ENCODE data around the gene MEI4. TPM values are rescaled to one million over a fixed set of nuclear protein-coding genes. Genes with fewer than 3 reads are reported as not detected.

MEI4 gene
- total RNA-seq, 1 donor from 2014 or later, result not detected

DNA sequence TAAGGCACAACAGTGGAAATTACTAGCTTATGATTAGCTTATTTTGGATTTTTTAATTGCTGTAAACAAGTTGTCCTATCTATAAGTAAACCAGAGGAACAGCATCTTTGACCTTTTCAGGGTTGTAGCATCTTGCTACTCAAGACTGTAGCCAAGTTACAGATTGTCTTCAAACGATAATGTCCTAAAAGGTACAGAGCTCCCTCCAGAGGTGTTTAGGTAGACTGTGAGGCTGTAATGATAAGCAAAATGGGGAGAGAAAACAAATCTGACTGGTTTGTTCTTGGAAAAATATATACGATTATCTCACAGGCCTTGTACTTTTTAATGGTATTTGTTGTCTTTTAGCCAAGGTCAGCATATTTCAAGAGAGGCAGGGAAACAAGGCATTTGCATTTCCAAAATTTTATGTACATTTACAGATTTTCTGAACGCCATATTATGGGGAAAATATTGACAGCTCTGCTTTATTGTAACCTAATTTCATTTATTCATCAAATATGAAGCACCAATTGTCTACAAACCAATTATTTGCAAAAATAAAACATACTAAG, 273.4 kb downstream of the MEI4 start:
- ChIA-PET POLR2A (no interaction called here), CTCF (no interaction called here)
- TF ChIP-seq, protein P1, sequence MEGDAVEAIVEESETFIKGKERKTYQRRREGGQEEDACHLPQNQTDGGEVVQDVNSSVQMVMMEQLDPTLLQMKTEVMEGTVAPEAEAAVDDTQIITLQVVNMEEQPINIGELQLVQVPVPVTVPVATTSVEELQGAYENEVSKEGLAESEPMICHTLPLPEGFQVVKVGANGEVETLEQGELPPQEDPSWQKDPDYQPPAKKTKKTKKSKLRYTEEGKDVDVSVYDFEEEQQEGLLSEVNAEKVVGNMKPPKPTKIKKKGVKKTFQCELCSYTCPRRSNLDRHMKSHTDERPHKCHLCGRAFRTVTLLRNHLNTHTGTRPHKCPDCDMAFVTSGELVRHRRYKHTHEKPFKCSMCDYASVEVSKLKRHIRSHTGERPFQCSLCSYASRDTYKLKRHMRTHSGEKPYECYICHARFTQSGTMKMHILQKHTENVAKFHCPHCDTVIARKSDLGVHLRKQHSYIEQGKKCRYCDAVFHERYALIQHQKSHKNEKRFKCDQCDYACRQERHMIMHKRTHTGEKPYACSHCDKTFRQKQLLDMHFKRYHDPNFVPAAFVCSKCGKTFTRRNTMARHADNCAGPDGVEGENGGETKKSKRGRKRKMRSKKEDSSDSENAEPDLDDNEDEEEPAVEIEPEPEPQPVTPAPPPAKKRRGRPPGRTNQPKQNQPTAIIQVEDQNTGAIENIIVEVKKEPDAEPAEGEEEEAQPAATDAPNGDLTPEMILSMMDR (IDR thresholded peaks at IDR 0.05), result no peak
- Mint-ChIP-seq H3K4me3 (no peak overlapping the region), H3K27me3 (no peaks in the 10 kb centered on the region), H3K4me1 (no peaks in the 10 kb centered on the region), H3K27ac (no peak overlapping the region), H3K36me3 (ENCODE audit: low read depth) (no peaks in the 10 kb centered on the region), H3K9me3 (no peaks in the 10 kb centered on the region)
- ATAC-seq (ENCODE audit: low read depth) (no peak), DNase-seq (no peak)
- intact Hi-C loops (cut with micrococcal nuclease), result no loop called here

DNA sequence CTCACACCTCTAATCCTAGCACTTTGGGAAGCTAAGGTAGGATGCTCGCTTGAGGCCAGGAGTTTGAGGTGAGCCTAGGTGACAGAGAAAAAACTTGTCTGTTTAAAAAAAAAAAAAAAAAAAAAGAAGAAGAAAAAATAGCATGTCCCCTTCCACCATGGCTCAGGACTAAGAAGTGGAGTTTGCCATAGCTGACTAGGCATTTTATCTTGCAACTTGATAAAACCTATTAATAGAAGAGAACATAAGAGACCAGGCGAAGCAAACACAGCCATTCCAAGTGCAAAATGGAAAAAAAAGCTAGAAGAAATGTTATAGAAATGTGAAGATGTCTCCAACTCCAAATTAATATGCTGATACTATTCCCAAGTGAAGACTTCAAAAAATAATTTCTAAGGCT, 277.5 kb downstream of the MEI4 start:
- POLR2A ChIA-PET, result no interaction called here
- TF ChIP-seq, protein P1 (IDR thresholded peaks at IDR 0.05), result no peak
- Mint-ChIP-seq H3K27me3 (no peaks in the 10 kb centered on the region), H3K4me3 (no peak overlapping the region), H3K36me3 (ENCODE audit: low read depth) (no peaks in the 10 kb centered on the region), H3K4me1 (no peaks in the 10 kb centered on the region), H3K9me3 (peaks cover 4% of the 10 kb centered on the region), H3K27ac (no peak overlapping the region)
- ATAC-seq (ENCODE audit: low read depth) (no peak), DNase-seq (no peak)
- CTCF ChIA-PET, result no interaction called here
- intact Hi-C loops (cut with micrococcal nuclease), result no loop called here

GRCh38 chr6:77930952-77931351, 278.1 kb downstream of the MEI4 start:
- DNase-seq (no peak), ATAC-seq (ENCODE audit: low read depth) (no peak)
- H3K27ac Mint-ChIP-seq, result no peak overlapping the region
- TF ChIP-seq, protein P1 (IDR thresholded peaks at IDR 0.05), result no peak
- POLR2A ChIA-PET, result no interaction called here
- no peaks in the 10 kb centered on the region for H3K27me3 Mint-ChIP-seq
- H3K9me3 Mint-ChIP-seq, result peaks cover 4% of the 10 kb centered on the region
- CTCF ChIA-PET, result no interaction called here
- no peaks in the 10 kb centered on the region for H3K36me3 Mint-ChIP-seq (ENCODE audit: low read depth)
- intact Hi-C loops (cut with micrococcal nuclease), result no loop called here
- no peak overlapping the region for H3K4me3 Mint-ChIP-seq
- no peaks in the 10 kb centered on the region for H3K4me1 Mint-ChIP-seq

- H3K27me3 Mint-ChIP-seq, result no peaks in the 10 kb centered on the region
- peaks cover 13% of the 10 kb centered on the region for H3K9me3 Mint-ChIP-seq
- no peaks in the 10 kb centered on the region for H3K4me1 Mint-ChIP-seq
- intact Hi-C loops (cut with micrococcal nuclease), result no loop called here
- H3K36me3 Mint-ChIP-seq (ENCODE audit: low read depth), result no peaks in the 10 kb centered on the region
- POLR2A ChIA-PET, result no interaction called here
- DNase-seq, result no peak
- H3K4me3 Mint-ChIP-seq, result no peak overlapping the region
- CTCF ChIA-PET, result no interaction called here
- no peak overlapping the region for H3K27ac Mint-ChIP-seq
- no peak for ATAC-seq (ENCODE audit: low read depth)
- TF ChIP-seq, protein P1 (IDR thresholded peaks at IDR 0.05), result no peak
Observed at GRCh38 chr6:77962070-77962469, 309.2 kb downstream of the MEI4 start.

DNA sequence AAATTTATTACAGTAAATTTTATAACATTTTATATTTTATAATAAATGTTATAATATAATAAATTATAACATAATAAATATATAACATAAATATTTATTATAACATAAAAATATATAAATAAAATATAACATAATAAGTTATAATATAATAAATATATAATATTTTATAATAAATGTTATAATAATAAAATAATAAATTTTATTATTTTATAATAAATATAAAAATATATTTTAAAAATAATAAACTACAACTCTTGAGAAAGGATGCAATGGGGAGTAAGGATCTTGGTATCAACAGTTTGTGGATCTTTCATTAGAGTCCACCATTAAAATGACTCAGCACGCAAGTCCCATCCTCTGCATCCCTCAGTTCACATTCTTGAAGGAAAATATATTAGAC, 312.6 kb downstream of the MEI4 start:
- ChIA-PET POLR2A (no interaction called here), CTCF (no interaction called here)
- Mint-ChIP-seq H3K4me1 (no peaks in the 10 kb centered on the region), H3K27me3 (no peaks in the 10 kb centered on the region), H3K9me3 (peaks cover 13% of the 10 kb centered on the region), H3K36me3 (ENCODE audit: low read depth) (no peaks in the 10 kb centered on the region), H3K4me3 (no peak overlapping the region), H3K27ac (no peak overlapping the region)
- DNase-seq, result no peak
- no peak for ATAC-seq (ENCODE audit: low read depth)
- TF ChIP-seq, protein P1 (IDR thresholded peaks at IDR 0.05), result no peak
- intact Hi-C loops (cut with micrococcal nuclease), result no loop called here

Data from activated B cell treated with CpG ODN at 0.5 μM for 24 hours (primary cell).